RWPE2 (cell line): ENCODE data around the gene SELENOF.

ENCODE experiments used
- ATAC-seq: fragments of 200-7000 bp; cut with Tn5 transposase; 3 replicates; pipeline ENCODE4 v1.9.1; 2021; ENCODE audit warnings: low read depth
- DNase-seq: peaks from one replicate; pipeline ENCODE4 v3.0.0-alpha.2; 2020; ENCODE audit warnings: low spot score
- H3K27ac ChIP-seq: fragments of 450-650 bp; 2 replicates; pipeline ENCODE4 v1.5.1; 2017; ENCODE audit warnings: mild to moderate bottlenecking; ENCODE audit not compliant: poor library complexity, severe bottlenecking
- H3K27me3 ChIP-seq: fragments of 250-450 bp; sonication (Bioruptor Pico); 2 replicates; pipeline ENCODE4 v1.5.1; 2021; ENCODE audit warnings: mild to moderate bottlenecking, moderate library complexity; ENCODE audit not compliant: insufficient read depth, poor library complexity, severe bottlenecking
- H3K36me3 ChIP-seq: fragments of 250-450 bp; sonication (Bioruptor Pico); 2 replicates; pipeline ENCODE4 v1.5.1; 2020; ENCODE audit warnings: low read depth, mild to moderate bottlenecking, moderate library complexity
- H3K4me1 ChIP-seq: fragments of 250-450 bp; sonication (Bioruptor Pico); 2 replicates; pipeline ENCODE4 v1.5.1; 2021; ENCODE audit warnings: mild to moderate bottlenecking, moderate library complexity; ENCODE audit not compliant: insufficient read depth, poor library complexity, severe bottlenecking
- H3K4me3 ChIP-seq: fragments of 250-450 bp; sonication (Bioruptor Pico); 2 replicates; pipeline ENCODE4 v1.5.1; 2021; ENCODE audit warnings: mild to moderate bottlenecking, moderate library complexity; ENCODE audit not compliant: severe bottlenecking
- H3K9me3 ChIP-seq: fragments of 250-450 bp; sonication (Bioruptor Pico); 2 replicates; pipeline ENCODE4 v1.5.1; 2021; ENCODE audit warnings: mild to moderate bottlenecking, moderate library complexity; ENCODE audit not compliant: severe bottlenecking
- TF ChIP-seq, protein P1 (sequence below): fragments of 450-650 bp; IDR thresholded peaks from one replicate; pipeline ENCODE4 v1.5.1; 2017; ENCODE audit warnings: mild to moderate bottlenecking, moderate library complexity; ENCODE audit not compliant: poor library complexity, severe bottlenecking

The SELENOF gene

DNA sequence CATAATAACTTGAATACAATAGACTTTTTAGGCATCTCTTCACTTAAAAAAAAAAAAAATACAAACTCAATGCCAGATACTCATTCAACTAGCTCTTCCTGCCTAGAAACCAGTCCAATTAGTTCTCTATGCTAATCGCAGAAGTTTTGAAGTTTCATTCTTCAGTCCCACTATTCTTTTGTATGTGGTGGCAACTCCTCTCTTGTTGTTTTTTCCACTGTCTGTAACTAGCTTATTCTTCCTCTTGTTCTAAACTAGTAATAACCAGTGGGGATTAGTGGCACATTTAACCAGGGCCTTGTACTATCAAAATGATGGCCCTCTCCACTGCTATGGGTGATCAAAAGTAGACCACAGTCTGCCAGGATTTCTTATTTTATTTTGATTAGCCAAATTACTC, 52.5 kb downstream of the SELENOF start:
- no peaks in the 10 kb centered on the region for H3K4me1 ChIP-seq
- no peak for DNase-seq
- no peaks in the 10 kb centered on the region for H3K9me3 ChIP-seq
- H3K36me3 ChIP-seq: peaks cover 32% of the 10 kb centered on the region
- ATAC-seq: no peak
- no peaks in the 10 kb centered on the region for H3K27me3 ChIP-seq
- H3K4me3 ChIP-seq: no peak overlapping the region
- no peak overlapping the region for H3K27ac ChIP-seq
- TF ChIP-seq, protein P1, sequence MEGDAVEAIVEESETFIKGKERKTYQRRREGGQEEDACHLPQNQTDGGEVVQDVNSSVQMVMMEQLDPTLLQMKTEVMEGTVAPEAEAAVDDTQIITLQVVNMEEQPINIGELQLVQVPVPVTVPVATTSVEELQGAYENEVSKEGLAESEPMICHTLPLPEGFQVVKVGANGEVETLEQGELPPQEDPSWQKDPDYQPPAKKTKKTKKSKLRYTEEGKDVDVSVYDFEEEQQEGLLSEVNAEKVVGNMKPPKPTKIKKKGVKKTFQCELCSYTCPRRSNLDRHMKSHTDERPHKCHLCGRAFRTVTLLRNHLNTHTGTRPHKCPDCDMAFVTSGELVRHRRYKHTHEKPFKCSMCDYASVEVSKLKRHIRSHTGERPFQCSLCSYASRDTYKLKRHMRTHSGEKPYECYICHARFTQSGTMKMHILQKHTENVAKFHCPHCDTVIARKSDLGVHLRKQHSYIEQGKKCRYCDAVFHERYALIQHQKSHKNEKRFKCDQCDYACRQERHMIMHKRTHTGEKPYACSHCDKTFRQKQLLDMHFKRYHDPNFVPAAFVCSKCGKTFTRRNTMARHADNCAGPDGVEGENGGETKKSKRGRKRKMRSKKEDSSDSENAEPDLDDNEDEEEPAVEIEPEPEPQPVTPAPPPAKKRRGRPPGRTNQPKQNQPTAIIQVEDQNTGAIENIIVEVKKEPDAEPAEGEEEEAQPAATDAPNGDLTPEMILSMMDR: no peak

DNA sequence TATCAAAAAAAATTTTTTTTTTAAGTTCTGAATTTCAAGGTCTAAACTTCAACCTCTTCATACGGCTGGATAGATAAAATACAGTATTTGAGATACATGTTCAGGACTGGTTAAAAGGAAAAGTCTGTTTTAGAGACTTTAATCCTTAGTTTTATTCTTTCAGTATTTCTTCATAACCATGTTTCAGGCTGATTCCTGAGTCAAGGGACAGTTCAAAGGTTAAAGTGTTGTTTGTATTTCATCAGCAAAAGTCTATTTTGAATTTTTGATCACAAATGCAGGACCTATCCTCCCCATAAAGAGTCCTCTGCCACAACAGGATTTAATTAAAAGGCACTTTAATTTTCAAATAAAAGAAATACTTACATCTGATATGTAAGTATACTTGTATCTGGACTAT, 53.5 kb downstream of the SELENOF start:
- TF ChIP-seq, protein P1: no peak
- H3K4me1 ChIP-seq: no peaks in the 10 kb centered on the region
- H3K4me3 ChIP-seq: no peak overlapping the region
- DNase-seq (no peak), ATAC-seq (no peak)
- no peaks in the 10 kb centered on the region for H3K9me3 ChIP-seq
- no peaks in the 10 kb centered on the region for H3K27me3 ChIP-seq
- H3K27ac ChIP-seq: no peak overlapping the region
- H3K36me3 ChIP-seq: peaks cover 28% of the 10 kb centered on the region

DNA sequence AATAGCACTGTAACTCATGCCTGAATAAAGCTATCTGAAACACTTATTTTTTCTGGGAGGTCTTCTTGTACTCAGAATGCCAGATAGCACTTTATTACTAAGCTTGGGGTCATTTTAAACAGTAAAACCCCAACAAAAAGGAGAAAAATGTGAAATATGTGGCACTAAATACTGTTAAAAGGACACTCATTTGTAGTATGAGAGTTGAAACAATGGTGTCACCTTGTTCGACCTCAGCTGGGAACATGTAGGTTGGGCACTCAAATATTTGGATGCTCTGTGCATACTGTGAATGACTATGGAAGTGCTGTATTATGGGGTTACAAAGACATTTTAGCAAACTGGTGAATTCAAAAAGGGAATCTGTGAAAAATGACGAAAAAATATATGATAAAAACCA, 53.9 kb downstream of the SELENOF start:
- H3K27me3 ChIP-seq: no peaks in the 10 kb centered on the region
- no peaks in the 10 kb centered on the region for H3K4me1 ChIP-seq
- no peak overlapping the region for H3K4me3 ChIP-seq
- DNase-seq (no peak), ATAC-seq (no peak)
- H3K27ac ChIP-seq: no peak overlapping the region
- H3K9me3 ChIP-seq: no peaks in the 10 kb centered on the region
- TF ChIP-seq, protein P1: no peak
- H3K36me3 ChIP-seq: peaks cover 28% of the 10 kb centered on the region

DNA sequence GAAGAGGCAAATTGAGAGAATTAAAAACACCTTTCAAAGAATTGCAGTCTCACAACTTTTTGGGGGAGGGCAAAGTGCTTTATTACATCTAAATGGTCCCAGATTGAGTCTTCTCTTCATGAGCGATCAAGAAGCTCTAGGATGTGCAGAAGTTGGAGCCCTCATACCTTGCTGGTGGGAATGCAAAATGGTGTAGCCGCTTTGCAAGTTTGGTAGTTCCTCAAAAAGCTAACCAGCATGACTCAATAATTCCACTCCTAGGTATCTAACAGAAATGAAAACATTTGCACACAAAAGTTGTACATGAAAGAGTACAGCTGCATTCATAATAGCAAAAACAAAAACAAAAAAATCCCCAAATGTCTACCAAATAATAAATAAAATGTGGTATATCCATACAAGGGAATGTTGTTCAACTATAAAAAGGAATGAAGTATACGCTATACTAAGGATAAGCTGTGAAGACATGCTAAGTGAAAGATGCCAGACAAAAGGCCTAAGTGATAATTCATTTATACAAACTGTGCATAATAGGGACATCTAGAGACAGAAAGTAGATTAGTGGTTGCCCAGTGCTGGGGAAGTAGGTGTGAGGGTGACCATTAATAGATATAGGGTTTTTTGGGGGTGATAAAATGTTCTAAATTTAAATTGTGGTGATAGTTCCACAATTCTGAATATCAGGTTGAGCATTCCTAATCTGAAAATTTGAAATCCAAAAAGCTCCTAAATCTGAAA, 55.2 kb downstream of the SELENOF start:
- no peaks in the 10 kb centered on the region for H3K9me3 ChIP-seq
- no peak overlapping the region for H3K4me3 ChIP-seq
- ATAC-seq: no peak
- no peaks in the 10 kb centered on the region for H3K4me1 ChIP-seq
- TF ChIP-seq, protein P1: no peak
- DNase-seq: no peak
- no peaks in the 10 kb centered on the region for H3K27me3 ChIP-seq
- peaks cover 28% of the 10 kb centered on the region for H3K36me3 ChIP-seq
- H3K27ac ChIP-seq: no peak overlapping the region

DNA sequence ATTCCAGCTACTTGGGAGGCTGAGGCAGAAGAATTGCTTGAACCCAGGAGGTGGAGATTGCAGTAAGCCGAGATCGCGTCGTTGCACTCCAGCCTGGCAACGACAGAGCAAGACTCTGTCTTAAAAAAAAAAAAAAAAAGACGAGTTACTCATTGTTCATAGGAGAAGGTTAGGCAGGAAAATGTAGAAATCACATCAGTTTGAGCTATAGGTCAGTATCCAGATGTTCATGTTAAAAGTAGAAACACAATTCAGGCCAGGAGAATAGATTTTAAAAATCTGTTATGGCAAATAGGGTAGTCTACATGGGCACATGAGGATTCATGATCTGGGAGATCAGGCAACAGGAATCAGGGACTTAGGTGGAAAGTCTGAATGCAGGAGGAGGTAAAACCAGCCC, 57.7 kb downstream of the SELENOF start:
- TF ChIP-seq, protein P1: no peak
- DNase-seq: no peak
- H3K27me3 ChIP-seq: no peaks in the 10 kb centered on the region

More for the DNA sequence above, 57.7 kb downstream of the SELENOF start:
- no peak overlapping the region for H3K4me3 ChIP-seq
- H3K27ac ChIP-seq: no peak overlapping the region
- no peaks in the 10 kb centered on the region for H3K4me1 ChIP-seq
- no peak for ATAC-seq
- H3K36me3 ChIP-seq: peaks cover 11% of the 10 kb centered on the region; the same call in 1 of the 2 replicates
- H3K9me3 ChIP-seq: no peaks in the 10 kb centered on the region
